ENCODE results near the gene DIAPH3.
A peak's percentile ranks its signal among the peaks of the same experiment; 100 is the strongest.
"Not testable (repeated sequence)": the region's sequence is repeated elsewhere in the genome, so short reads cannot be mapped to it uniquely, and the experiment has no call there.

DIAPH3 gene, protein sequence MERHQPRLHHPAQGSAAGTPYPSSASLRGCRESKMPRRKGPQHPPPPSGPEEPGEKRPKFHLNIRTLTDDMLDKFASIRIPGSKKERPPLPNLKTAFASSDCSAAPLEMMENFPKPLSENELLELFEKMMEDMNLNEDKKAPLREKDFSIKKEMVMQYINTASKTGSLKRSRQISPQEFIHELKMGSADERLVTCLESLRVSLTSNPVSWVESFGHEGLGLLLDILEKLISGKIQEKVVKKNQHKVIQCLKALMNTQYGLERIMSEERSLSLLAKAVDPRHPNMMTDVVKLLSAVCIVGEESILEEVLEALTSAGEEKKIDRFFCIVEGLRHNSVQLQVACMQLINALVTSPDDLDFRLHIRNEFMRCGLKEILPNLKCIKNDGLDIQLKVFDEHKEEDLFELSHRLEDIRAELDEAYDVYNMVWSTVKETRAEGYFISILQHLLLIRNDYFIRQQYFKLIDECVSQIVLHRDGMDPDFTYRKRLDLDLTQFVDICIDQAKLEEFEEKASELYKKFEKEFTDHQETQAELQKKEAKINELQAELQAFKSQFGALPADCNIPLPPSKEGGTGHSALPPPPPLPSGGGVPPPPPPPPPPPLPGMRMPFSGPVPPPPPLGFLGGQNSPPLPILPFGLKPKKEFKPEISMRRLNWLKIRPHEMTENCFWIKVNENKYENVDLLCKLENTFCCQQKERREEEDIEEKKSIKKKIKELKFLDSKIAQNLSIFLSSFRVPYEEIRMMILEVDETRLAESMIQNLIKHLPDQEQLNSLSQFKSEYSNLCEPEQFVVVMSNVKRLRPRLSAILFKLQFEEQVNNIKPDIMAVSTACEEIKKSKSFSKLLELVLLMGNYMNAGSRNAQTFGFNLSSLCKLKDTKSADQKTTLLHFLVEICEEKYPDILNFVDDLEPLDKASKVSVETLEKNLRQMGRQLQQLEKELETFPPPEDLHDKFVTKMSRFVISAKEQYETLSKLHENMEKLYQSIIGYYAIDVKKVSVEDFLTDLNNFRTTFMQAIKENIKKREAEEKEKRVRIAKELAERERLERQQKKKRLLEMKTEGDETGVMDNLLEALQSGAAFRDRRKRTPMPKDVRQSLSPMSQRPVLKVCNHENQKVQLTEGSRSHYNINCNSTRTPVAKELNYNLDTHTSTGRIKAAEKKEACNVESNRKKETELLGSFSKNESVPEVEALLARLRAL

DNA sequence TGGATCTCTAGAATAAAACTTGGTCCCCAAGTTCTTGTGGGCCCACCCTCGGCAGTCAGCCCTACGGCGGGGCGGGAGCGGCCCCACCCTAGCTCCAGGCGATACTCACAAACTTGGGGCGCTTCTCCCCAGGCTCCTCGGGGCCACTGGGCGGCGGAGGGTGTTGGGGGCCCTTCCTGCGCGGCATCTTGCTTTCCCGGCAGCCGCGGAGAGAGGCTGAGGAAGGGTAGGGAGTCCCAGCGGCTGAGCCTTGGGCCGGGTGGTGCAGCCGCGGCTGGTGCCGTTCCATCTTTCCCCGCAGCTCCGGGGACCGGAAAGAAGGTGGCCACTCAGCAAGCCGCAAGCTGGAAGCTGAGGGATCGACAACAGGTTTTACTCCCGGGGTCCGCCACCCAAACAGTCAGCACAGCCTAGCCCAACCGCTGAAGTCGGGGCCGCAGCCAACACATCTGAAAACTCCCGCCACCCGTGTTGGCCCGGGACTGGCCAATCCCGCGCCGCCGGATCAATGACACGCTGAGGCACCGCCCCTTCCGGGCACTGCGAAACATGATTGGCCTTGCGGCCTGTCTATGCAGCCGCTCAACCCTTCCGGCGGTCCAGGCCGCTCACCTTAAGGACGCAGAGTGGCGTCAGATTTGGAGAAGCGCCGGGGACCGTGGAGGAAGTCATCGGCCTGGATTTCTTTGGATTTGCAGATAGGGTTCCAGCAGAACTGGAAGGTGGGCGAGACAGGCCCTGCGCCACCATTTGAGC, at the start of gene DIAPH3:
DIAPH3 (minus strand) TSS at position 451 of the 756 bp plus-strand sequence; CDS start at position 289, 162 bp downstream.
- peak; percentile 93 for DNase-seq (ENCODE audit: low spot score)

DNA sequence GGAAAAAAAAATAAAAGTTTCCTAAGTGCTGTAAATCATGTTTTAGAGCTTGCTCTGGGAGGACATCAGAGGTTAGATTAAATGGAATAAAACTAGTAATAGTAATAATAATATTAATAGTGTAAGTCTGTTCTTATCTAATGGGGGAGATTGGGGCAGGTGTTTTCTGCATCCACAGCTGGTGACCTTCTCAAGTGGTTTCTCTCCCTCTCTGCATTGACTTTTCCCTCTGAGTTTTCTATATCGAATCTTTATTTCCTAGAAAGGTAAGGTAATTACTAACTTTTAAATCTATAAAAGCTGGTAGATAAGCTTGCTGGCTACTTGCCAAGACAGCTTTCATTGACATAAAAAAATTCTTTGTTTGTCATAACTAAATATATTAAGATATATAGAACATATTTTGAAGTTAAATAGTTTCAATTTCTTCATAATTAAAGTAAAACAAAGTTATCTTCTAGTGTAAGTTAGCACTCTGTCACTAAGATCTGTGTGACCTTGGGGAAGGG, 49.6 kb upstream of the DIAPH3 start:
- DNase-seq (ENCODE audit: low spot score) = no peak

DNA sequence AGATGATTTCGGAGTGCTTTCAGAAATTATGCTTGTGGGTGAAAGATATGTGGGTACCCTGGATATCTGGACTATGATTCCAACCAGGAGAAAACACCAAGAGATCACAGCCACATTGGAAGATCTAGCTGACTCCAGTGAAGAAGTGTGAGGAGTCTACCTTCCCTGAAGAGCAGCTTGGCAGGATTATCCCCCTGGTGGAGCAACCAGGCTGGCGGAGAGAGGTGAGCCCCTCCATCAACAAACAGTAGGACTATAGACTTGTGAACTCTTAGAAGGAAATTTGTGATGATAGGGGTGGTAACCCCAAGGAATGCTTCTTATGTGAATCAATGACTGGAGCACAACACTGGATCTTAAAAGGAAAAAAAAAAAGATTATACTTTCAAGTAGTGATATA, 47.8 kb upstream of the DIAPH3 start:
- DNase-seq (ENCODE audit: low spot score) = no peak

DNA sequence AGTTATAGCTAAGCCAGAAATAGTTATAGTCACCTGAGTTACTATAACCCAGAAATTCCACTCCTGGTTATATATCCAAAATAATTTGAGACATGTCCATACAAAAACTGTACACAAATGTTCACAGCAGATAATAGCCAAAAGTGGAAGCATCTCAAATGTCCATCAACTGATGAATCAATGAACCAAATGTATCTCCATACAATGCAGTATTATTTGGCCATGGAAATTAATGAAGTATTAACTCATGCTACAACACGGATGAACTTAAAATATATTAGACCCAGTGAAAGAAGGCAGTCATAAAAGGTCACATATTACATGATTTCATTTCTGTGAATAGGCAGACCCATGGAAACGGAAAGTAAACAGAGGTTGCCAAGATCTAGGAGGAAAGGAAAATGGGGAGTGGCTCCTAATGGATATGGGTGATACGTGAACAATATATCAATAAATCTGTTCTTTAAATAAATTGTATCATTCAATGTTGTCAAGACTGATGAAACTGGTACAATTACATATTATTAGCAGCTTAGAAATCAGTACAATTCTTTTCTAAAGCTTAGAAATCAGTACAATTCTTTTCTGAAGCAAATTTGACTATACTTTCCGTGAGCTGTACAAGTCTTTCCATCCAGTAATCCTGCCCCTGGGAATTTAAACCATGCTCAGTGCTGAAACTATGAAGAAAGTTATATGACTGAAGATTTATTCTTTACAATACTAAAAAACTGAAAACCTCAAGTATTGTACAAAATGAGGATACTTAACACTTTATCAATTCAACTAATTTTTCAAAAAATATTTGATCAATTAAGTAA, 47.0 kb upstream of the DIAPH3 start:
- DNase-seq (ENCODE audit: low spot score) = no peak

DNA sequence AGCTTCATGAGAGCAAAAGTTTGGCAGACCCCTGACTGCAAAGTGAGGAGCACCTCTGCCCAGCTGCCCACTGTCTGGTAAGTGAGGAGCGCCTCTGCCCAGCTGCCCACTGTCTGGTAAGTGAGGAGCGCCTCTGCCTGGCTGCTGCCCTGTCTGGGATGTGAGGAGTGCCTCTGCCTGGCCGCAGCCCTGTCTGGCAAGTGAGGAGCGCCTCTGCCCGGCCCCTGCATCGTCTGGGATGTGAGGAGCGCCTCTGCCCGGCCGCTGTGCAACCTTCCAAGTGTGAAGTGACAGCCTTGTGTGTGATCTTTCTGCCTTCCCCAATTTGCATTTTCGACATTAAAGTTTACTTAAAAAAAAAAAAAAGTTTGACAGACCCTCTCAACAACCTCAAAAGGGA, 41.8 kb upstream of the DIAPH3 start:
- not testable (repeated sequence) for DNase-seq (ENCODE audit: low spot score)

DNA sequence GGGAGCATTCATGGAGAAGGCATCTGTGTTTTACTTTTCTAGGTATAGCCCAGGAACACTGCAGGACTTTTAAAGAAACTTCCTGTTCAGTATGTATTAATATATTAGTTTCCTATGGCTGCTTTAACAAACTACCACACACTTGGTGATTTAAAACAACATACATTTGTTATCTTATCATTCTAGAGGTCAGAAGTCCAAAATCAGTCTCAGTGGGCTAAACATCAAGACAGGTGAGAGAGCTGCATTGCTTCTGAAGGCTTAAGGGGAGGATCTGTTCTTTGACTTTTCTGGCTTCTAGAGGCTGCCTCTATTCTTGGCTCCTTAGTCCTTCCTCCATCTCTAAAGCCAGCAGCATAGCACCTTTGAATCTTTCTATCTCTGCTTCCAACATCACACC, 37.6 kb upstream of the DIAPH3 start:
- DNase-seq (ENCODE audit: low spot score) = no peak

DNA sequence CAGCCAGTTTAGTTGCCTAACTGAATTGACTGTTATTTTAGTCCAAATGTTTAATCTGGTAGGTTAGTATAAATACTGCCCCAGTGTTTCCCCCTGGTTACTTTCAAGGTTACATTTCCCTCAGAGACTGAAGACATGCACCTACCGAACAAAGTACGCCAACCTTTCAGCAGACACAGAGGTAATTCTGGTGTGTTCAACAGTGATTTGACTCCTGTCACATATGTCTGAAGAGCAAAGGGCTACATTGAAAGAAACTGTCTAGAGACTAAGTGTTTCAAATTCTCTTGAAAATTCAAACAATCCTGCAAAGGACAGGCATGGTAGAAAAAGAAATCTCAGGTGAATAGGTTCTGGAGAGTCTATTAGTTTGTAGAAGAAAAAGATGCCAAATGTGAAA, 32.2 kb upstream of the DIAPH3 start:
- DNase-seq (ENCODE audit: low spot score) = not testable (repeated sequence)

DNA sequence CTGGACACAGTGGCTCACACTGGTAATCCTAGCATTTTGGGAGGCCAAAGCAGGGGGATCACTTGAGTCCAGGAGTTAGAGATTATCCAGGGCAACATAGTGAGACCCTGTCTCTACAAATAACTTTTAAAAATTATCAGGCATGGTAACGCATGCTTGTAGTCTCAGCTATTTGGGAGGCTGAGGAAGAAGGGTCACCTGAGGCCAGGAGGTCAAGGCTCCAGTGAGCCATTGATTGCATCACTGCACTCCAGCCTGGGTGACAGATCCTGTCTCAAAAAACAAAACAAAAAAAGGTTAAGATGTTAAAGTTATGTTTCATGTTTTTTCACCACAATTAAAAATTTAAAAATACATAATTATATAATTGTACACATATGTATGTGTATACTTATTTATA, 19.2 kb upstream of the DIAPH3 start:
- no peak for DNase-seq (ENCODE audit: low spot score)

DNA sequence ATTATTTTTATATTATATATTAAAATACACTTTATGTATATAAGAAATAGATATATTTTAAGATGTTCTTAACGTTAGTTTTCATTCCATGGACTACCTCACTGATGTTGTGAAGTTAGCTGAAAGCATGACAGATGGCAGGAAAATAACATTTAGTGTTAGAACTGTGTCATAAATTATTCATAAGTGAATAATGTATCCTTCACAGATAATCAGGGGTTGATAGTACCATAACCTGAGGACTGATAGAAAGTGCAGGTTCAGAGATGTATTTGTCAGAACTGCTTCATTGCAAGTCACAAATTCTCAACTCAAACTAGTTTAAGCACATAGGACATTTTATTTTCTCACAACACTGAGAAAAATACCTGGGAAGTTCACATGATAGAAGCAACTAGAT, 14.6 kb upstream of the DIAPH3 start:
- no peak for DNase-seq (ENCODE audit: low spot score)

DNA sequence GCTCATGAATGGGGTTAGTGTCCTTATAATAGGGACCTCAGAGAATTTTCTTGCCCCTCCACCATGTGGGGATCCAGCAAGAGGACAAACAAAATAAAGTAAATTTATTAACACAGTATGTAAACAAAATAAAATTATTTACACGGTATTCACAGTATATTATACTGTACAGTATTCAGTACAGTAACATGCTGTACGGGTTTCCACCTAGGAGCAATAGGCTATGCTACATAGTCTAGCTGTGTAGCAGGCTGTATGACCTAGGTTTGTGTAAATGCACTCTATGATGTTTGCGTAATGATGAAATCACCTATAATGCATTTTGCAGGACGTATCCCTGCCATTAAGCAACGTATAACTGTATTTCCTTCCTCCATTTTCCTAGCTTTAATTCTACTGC, 11.8 kb upstream of the DIAPH3 start:
- DNase-seq (ENCODE audit: low spot score) = no peak

DNA sequence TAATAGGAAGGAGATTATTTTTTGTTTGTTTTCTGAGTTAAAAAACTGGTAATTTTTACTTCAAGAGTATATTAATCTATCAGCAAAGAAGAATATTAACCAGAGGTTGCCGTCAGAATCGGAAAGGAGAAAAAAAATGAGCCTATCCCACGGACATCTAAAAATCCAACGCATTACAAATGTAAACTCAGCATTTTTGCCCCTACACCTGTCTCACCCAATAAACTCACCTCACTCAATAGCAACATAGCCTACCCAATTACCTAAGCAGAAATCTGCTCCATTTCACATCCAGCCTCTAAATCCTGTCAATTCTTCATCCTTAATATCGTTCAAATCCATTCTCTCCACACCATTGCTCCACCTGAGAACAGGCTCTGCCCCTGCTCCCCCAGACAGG, 10.4 kb upstream of the DIAPH3 start:
- DNase-seq (ENCODE audit: low spot score) = no peak

DNA sequence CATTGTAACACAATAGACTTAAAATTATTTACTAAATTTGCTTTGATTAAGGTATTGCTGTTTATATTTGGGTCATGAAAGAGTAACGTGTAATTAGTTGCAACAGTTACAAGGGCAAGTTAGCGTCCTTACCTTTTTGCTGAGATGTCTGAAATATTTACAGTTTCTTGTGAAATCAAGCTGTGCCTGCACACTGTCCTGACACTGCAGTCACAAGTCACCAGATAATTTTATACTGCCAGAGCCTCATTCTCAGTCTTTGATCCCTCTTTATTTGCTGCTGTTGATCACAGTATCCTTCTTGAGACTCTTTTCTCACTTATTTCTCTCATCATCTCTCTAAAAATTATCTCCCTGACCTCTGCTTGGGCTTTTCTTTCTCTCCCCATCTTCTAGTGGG, 8.4 kb upstream of the DIAPH3 start:
- no peak for DNase-seq (ENCODE audit: low spot score)

DNA sequence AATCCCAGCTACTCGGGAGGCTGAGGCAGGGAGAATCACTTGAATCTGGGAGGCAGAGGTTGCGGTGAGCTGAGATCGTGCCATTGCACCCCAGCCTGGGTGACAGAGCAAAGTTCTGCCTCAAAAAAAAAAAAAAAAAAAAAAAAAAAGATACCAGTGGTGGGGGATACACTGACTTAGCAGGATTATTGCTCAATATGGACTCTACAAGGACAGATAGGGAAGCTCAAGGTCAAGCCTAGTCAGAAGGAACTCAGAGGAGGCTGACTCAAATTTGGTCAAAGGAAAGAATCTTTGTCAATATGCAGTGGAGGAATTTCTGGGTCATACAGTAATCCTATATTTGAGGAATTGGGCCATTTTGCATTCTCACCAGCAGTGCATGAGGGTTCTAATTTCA, 6.7 kb upstream of the DIAPH3 start:
- no peak for DNase-seq (ENCODE audit: low spot score)

DNA sequence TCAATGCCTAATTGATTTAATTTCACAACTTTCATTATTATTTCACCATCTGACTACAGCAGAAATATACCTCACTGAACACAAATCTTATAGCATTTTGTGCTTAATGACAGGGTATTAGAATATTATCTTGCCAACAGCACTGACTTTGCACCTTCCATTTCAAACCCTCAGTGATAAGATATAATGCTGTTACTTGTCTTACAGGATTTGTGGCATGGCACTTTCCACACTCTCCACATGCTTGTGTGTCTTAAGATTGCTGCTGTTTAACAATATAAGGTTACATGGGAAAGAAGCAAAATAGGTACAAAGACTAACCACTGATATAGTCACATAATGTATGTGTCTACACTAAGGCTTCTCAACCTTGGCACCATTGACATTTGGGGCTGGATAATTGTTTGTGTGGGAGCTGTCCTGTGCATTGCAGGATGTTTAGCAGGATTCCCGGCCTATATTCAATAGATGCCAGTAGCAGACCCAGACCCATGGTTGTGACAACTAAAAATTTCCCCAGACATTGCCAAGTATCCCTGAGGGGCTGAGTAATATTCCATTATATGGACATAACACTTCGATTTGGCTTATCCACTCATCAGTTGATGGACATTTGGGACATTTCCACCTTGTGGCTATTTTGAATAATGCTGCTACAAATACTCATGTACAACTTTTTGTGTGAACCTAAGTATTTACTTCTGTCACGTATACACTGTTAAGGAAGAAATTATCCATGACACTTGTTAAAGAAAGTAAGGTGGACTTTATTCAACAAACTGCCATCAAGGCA, 5.7 kb upstream of the DIAPH3 start:
- DNase-seq (ENCODE audit: low spot score) = no peak

DNA sequence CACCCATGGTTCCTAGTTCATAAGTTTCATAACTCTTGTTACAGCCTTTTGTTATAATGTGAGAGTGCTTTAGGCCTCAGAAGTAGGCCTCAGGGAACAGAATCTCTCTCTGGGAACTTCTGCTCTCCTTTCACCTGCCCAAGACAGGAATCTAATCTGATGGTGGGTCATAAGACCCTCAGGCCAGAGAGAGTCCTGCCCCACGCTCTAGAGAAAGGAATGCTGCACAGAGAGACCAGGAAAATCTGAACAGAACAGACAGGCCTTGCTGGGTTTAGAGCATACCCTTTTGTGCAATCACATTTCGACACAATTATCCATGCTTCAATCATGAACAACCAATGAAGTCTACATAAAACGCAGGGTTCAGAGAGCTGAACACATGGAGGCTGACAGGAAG, 3.4 kb upstream of the DIAPH3 start:
- DNase-seq (ENCODE audit: low spot score) = no peak

DNA sequence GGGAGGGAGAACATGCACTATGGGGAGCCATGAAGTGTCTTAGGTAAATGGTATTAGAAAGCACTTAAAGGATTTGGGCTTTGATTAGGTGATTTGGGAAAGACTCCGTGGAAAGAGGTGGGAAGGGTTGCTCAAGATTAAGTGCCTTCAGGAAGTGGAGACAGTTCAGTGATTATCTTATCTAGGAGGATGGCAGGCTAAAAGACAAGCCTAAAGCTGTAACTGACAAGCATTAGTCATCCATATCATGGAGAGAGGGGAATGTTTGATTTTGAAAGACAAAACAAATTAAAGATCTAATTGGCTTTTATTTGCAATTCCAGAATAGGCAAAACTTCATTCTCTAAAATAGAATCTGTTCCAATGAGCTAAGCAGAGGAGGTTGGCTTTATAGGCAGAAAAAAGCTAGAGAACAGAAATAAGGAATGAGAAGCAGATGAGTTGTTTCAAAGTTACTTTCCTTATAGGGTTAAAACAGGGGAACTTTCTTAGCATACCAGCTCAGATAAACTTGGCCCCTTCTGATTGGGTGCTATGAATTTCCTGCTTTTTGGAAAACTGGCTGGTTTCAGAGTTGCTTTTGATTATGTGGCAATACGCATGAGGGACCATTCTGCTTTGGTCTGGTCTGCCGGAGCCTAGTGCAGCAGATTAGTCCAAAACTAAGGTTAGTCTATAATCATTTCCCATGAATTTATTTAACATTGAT, 1.8 kb upstream of the DIAPH3 start:
- no peak for DNase-seq (ENCODE audit: low spot score)

DNA sequence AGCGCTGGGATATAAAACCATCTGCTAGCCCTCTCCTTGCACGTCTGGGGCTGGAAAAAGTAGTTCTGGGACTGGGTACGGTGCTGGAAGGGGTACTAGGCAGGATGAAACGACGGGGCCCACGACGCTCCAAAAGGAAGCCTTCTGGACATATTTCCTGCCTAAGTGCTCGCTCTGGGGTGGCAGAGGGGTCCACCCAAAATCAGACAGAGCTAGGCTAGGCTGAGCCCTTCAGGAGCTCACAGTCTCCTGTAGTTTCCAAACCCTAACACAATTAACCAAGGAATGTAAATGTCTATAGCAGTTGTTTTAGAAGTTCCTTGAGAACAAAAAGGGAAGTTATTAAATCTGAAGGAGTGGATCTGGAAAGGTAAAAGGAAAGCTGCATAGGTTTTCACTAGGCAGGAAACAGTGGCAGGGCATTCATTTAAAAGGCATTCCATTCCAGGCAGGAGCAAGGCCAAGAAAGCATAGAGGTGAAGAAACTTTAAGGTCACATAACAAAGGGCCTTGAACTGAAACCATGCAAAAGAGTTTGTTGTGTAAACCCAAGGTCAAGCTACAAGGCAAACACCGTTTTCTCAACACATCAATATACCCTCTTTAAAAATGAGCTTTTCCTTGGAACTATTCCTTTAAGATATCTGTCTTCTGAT, 634 bp upstream of the DIAPH3 start:
- DNase-seq (ENCODE audit: low spot score) = no peak

DNA sequence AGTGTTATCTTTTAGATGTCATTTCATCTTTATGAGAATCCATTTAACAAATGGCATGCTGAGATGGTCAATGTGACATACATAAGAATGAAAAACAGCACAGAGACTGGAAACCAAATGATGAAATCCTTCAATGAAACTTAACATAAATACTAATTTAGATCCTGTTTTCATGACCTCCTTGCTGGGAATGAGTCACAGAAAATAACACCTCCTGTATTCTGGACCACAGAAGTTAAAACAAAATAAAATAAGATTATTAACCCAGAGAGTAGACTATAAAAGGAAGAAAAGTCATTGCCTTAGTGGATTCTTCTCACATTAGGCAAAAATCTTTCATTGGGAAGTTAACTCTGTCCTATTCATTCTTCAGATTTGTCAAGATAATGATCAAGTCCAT, 1.6 kb downstream of the DIAPH3 start:
- no peak for DNase-seq (ENCODE audit: low spot score)

DNA sequence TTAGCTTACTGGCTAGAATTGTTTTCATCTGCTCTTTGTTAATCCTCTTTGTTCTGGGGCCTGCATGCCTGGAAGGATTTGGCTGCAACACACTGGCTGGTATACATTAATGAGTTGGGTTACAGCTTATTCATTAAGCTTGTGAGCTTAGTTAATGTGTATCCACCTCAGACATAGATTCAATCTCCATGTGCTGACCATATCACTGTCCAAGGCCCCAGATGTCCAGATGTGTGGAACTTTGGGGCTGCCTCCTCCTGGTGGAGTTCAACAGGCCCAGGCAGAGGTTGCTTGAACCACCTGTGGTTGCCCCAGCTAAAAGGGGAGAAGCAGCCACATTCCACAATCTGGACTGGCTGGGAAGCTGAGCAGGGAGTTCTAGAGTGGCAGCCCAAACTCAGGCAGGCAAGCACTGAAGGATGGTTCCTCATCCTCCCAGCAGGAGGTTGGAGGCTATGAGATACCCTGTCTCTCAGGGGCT, 5.4 kb downstream of the DIAPH3 start:
- DNase-seq (ENCODE audit: low spot score) = no peak

Data from CD4-positive, alpha-beta T cell treated with Interleukin-15 for 4 hours (primary cell).